Thyroid gland (tissue), 4 donors: ENCODE data around the gene PPP1R3G. TPM values are rescaled to one million over a fixed set of nuclear protein-coding genes. Genes with fewer than 3 reads are reported as not detected.

Source experiments
- DNase-seq, 2 donors: peaks; one replicate each; pipeline ENCODE4 v3.0.0-alpha.2; 2019
- H3K27ac ChIP-seq, 3 donors: fragments of 200-600 bp; sonication (generic); 1 replicate in 2 of 3; 2 replicates in 1 of 3; pipeline ENCODE4 v1.5.1; 2016 to 2019; ENCODE audit warnings: mild to moderate bottlenecking in 1 of 3, moderate library complexity in 1 of 3
- H3K27me3 ChIP-seq: fragments of 200-600 bp; sonication (generic); one replicate; pipeline ENCODE4 v1.5.1; 2019
- H3K36me3 ChIP-seq, 2 donors: fragments of 200-600 bp; sonication (generic); one replicate each; pipeline ENCODE4 v1.5.1; 2016 to 2019
- H3K4me1 ChIP-seq, 2 donors: fragments of 200-600 bp; sonication (generic); one replicate each; pipeline ENCODE4 v1.5.1; 2017 to 2019
- H3K4me3 ChIP-seq, 3 donors: fragments of 200-600 bp; sonication (generic); replicated peaks in 1 of 3; 1 replicate in 2 of 3; 2 replicates in 1 of 3; pipeline ENCODE4 v1.5.1; 2016; ENCODE audit warnings: mild to moderate bottlenecking in 1 of 3
- H3K9me3 ChIP-seq: fragments of 200-600 bp; sonication (generic); one replicate; pipeline ENCODE4 v1.5.1; 2017
- POLR2A ChIP-seq, 2 donors: fragments of 450-650 bp; IDR thresholded peaks; one replicate each; pipeline ENCODE4 v1.6.1; 2017; ENCODE audit warnings: antibody characterized with exemption in 2 of 2, mild to moderate bottlenecking in 2 of 2, moderate library complexity in 1 of 2
- WGBS, 2 donors: methylation state at CpG; one replicate each; pipeline ENCODE4 v1.1.5; 2017; 5-methylcytosine and 5-hydroxymethylcytosine counted together
- intact Hi-C: fragments of 100-400 bp; cut with DNase I; formaldehyde crosslinking; loops from one replicate; pipeline ENCODE4 v1.15.1; 2023
- total RNA-seq, 4 donors: library from RNA; depleted of rRNA; stranded (reverse); fragments of >200 nt; gene quantifications; one replicate each; pipeline ENCODE4 v1.2.3, GENCODE V29; 2016
- TF ChIP-seq, protein P1 (sequence below), 6 experiments: fragments of 200-600 bp in 3 of 6; fragments of 450-650 bp in 3 of 6; sonication (generic) in 3 of 6; IDR thresholded peaks; one replicate each; pipeline ENCODE4 v1.5.1; 2016 to 2019; ENCODE audit warnings: antibody characterized with exemption in 6 of 6, mild to moderate bottlenecking in 2 of 6, inconsistent platforms in 1 of 6, moderate library complexity in 1 of 6

PPP1R3G gene
- total RNA-seq, 4 donors from 2014 or later = 0.78 to 1.6 (median 0.91) TPM

DNA sequence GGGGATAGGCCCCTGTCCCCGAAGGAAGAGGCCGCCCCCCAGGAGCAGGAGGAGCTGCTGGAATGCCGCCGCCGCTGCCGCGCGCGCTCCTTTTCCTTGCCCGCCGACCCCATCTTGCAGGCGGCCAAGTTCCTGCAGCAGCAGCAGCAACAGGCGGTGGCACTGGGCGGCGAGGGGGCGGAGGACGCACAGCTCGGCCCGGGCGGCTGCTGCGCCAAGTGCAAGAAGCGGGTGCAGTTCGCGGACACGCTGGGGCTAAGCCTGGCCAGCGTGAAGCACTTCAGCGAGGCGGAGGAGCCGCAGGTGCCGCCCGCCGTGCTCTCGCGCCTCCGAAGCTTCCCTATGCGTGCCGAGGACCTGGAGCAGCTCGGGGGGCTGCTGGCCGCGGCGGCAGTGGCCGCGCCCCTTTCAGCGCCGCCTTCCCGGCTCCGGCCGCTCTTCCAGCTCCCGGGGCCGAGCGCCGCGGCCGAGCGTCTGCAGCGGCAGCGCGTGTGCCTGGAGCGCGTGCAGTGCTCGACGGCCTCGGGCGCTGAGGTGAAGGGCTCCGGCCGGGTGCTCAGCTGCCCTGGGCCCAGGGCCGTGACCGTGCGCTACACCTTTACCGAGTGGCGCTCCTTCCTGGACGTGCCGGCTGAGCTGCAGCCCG, 630 bp downstream of the PPP1R3G start:
- no peaks in the 10 kb centered on the region for H3K36me3 ChIP-seq
- peaks cover 8 to 14% of the 10 kb centered on the region in 2 donors for H3K4me1 ChIP-seq
- intact Hi-C loops = no loop called here
- peak overlapping the region in 2 of 3 donors; percentile 42 to 65 for H3K27ac ChIP-seq
- WGBS, 2 donors = 4 to 11% methylated on average over 9 to 26 of the region's 74 CpGs
- peak overlapping the region; percentile 42 to 64 (median 58) for H3K4me3 ChIP-seq
- DNase-seq = peak; percentile 34 to 37
- H3K27me3 ChIP-seq = no peaks in the 10 kb centered on the region
- H3K9me3 ChIP-seq = no peaks in the 10 kb centered on the region
- TF ChIP-seq, protein P1, sequence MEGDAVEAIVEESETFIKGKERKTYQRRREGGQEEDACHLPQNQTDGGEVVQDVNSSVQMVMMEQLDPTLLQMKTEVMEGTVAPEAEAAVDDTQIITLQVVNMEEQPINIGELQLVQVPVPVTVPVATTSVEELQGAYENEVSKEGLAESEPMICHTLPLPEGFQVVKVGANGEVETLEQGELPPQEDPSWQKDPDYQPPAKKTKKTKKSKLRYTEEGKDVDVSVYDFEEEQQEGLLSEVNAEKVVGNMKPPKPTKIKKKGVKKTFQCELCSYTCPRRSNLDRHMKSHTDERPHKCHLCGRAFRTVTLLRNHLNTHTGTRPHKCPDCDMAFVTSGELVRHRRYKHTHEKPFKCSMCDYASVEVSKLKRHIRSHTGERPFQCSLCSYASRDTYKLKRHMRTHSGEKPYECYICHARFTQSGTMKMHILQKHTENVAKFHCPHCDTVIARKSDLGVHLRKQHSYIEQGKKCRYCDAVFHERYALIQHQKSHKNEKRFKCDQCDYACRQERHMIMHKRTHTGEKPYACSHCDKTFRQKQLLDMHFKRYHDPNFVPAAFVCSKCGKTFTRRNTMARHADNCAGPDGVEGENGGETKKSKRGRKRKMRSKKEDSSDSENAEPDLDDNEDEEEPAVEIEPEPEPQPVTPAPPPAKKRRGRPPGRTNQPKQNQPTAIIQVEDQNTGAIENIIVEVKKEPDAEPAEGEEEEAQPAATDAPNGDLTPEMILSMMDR (IDR thresholded peaks at IDR 0.05) = no peak
- TF ChIP-seq POLR2A (IDR thresholded peaks at IDR 0.05) = no peak

DNA sequence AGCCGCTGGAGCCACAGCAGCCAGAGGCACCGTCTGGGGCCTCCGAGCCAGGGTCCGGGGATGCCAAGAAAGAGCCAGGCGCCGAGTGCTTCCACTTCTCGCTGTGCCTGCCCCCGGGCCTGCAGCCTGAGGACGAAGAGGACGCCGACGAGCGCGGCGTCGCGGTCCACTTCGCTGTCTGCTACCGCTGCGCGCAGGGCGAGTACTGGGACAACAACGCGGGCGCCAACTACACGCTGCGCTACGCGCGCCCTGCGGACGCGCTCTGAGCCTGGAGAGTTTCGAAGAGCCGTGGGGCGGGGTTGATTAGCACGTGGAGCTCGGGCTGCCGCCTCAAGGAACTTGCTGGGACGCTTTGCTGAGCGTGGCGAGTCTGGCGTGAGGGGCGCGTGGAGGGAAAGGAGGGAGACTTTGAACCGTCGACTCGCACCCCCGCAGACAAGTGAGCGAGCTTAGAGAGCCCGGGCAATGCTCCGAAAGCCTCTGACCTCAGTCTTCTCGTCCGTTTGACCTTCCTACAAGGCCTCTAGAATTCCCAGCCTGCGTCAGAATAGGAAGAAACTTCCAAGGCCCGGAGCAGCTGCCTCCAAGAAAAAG, 1.3 kb downstream of the PPP1R3G start:
- WGBS, 2 donors = 35 to 41% methylated on average over 44 to 48 of the region's 56 CpGs
- Histone ChIP-seq H3K36me3 (no peaks in the 10 kb centered on the region), H3K27ac (no peak overlapping the region), H3K27me3 (no peaks in the 10 kb centered on the region), H3K9me3 (no peaks in the 10 kb centered on the region), H3K4me3 (peak overlapping the region in 1 of 3 donors; percentile 58), H3K4me1 (peaks cover 8 to 14% of the 10 kb centered on the region in 2 donors)
- DNase-seq = peak; percentile 5 to 6
- intact Hi-C loops = no loop called here
- TF ChIP-seq, protein P1 (IDR thresholded peaks at IDR 0.05) = no peak
- no peak for TF ChIP-seq POLR2A (IDR thresholded peaks at IDR 0.05)

DNA sequence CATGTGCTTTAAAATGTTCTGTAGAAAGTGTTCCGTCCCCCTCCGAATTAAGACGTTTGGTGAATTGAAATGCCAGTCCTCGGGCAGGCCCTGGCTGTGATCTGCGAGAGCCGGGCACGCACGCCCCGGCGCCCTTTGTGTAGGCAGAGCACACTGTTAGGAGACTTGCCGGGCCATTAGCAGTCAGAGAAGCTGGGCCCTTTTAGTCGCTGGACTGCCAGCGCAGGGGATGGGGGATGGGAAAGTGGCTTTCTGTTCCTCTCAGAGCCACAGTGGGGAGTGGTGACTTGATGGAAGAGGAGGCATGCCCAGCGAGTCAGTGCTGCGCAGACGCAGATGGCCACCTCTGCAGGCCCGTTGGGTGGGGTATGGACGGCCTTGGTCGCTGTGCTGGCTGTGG, 2.2 kb downstream of the PPP1R3G start:
- intact Hi-C loops = no loop called here
- Histone ChIP-seq H3K36me3 (no peaks in the 10 kb centered on the region), H3K4me3 (no peak overlapping the region), H3K27me3 (no peaks in the 10 kb centered on the region), H3K9me3 (no peaks in the 10 kb centered on the region), H3K27ac (no peak overlapping the region), H3K4me1 (peaks cover 8 to 14% of the 10 kb centered on the region in 2 donors)
- no peak for TF ChIP-seq POLR2A (IDR thresholded peaks at IDR 0.05)
- TF ChIP-seq, protein P1 (IDR thresholded peaks at IDR 0.05) = no peak
- 90 to 91% methylated on average over 17 to 19 of the region's 19 CpGs for WGBS, 2 donors
- no peak for DNase-seq

DNA sequence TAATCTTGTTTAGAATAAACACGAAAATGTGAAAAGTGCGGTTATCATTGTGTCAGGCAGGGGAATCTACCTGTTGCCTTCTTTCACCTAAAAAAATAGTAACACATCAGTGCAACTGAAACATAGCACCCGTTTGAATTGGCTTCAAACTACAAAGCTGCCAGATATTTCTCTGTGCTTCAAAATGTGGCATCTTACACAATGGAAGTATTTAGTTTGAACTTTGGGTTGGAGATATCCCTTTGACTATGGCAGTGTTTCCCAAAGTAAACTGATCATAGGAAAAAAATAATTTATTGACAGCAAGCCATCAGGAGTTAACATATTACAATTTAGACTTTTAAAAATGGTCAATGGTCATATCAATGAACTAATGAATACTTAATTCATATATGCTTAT, 3.6 kb downstream of the PPP1R3G start:
- H3K27me3 ChIP-seq = no peaks in the 10 kb centered on the region
- H3K4me3 ChIP-seq = no peak overlapping the region
- H3K27ac ChIP-seq = no peak overlapping the region
- no peak for TF ChIP-seq POLR2A (IDR thresholded peaks at IDR 0.05)
- TF ChIP-seq, protein P1 (IDR thresholded peaks at IDR 0.05) = no peak
- peaks cover 8 to 14% of the 10 kb centered on the region in 2 donors for H3K4me1 ChIP-seq
- H3K9me3 ChIP-seq = no peaks in the 10 kb centered on the region
- DNase-seq = no peak
- 85 to 89% methylated on average over 3 of the region's 3 CpGs for WGBS, 2 donors
- intact Hi-C loops = no loop called here
- H3K36me3 ChIP-seq = no peaks in the 10 kb centered on the region
